Measurements from ENCODE around the gene VENTX.

The VENTX gene

DNA sequence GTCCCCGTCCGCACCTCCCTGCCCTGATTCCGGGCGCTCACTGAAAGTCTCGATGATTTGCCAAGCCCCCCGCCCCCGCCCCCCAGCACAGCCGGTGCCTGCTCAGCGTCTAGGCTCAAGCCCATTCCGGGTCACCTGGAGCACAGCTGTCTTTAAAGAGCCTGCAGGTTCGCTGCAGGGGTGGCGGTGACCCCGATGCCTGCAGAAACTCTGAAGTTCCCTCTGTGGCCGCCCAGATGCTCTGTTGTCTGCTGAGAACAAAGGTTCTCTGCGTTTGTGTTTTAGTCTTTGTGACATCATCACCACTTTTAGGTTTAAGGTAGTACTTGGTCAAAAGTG lies 780 bp downstream of the VENTX start:
- DNase-seq, result no peak

DNA sequence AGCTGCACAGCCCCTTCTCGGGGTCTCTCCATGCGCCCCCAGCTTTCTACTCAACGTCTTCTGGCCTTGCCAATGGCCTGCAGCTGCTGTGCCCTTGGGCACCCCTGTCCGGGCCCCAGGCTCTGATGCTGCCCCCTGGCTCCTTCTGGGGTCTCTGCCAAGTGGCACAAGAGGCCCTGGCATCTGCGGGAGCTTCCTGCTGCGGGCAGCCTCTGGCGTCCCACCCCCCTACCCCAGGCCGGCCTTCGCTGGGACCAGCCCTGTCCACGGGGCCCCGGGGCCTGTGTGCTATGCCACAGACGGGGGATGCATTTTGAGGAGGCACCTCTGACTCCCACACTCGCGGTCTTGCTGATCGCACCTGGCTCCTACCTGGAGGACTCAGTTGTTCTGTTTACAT lies 2.3 kb downstream of the VENTX start:
- DNase-seq, result no peak

DNA sequence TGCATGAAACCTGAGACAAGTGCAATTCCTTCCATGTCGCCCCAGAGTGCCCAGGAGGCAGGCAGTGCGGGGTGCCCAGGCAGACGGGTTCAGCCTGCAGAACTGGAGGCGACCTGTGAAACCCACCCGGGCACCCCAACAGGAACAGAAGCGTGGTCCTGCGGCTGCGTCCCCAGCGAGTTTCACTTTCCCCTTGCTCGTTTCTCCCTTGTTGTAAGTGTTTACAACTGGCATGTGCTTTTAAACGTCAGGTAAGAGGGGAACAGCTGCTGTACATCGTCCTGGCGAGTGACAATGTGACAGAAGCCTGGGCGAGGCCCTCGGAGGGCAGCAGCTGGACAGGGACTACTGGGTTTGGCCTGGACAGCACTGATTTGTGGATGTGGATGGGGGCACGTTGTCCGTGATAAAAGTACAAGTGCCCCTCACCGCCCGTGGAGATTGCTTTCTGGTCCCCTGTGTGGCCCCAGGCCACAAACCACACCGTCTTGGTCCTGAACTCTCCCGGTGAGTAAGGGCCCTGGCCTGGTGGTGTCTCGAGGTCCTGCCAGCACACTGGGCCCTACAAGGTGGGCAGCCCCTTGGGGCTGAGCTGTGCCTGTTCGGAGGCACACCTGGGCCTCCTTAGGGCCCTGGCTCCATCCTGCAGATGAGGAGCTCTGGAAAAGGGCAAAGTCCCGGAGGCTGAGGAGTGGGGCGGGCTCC lies 4.0 kb downstream of the VENTX start:
- DNase-seq, result no peak

DNA sequence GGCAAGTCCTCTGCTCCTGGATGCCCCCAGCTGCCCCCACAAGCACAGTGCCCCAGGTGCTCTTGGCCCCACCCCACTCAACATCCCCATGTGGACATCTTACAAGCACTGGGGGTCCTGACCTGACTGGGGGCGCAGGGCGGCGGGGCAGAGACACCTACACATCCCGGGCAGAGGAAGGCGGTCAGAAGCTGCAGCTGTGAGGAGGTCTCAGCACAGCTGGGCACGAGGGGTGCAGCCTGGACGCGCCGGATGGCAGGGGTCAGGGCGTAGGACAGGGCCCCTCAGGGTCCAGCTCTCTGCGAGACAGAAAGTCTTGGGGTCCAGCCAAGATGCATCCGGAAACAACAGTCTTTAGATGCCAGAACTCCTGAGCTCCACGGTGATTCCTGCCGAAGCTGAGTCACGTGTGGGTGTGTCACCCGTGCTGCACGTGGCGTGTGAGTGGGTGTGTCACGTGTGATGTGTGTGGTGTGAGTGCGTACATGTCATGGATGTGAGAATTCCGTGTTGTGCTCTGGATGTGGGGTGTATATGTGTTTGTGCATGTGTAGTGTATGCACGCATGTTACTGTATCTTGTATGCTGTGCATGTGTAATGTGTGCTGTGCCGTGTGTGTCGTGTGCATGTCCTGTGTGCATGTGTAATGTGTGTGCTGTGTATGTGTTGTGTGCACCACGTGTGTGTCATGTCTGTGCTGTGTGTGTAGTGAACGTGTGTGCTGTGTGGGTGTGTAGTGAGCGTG lies 5.1 kb downstream of the VENTX start:
- DNase-seq, result no peak

DNA sequence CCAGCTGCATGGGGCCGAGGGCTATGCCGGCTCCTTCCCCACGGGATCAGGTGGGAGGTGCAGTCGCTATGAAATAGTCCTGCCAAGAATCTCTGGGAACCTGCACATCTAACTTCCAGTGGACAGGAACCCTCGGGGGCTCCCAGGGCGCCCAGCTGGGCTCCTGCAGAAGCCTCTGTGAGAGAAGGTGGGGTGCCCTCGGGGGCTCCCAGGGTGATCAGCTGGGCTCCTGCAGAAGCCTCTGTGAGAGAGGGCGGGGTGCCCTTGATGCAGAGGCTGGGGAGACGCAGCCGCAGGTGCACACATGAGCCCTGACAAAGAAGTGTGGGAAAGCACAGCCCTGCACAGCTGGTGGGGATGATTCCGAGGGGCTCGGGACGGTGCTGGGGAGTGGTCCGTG lies 5.9 kb downstream of the VENTX start:
- DNase-seq, result no peak

DNA sequence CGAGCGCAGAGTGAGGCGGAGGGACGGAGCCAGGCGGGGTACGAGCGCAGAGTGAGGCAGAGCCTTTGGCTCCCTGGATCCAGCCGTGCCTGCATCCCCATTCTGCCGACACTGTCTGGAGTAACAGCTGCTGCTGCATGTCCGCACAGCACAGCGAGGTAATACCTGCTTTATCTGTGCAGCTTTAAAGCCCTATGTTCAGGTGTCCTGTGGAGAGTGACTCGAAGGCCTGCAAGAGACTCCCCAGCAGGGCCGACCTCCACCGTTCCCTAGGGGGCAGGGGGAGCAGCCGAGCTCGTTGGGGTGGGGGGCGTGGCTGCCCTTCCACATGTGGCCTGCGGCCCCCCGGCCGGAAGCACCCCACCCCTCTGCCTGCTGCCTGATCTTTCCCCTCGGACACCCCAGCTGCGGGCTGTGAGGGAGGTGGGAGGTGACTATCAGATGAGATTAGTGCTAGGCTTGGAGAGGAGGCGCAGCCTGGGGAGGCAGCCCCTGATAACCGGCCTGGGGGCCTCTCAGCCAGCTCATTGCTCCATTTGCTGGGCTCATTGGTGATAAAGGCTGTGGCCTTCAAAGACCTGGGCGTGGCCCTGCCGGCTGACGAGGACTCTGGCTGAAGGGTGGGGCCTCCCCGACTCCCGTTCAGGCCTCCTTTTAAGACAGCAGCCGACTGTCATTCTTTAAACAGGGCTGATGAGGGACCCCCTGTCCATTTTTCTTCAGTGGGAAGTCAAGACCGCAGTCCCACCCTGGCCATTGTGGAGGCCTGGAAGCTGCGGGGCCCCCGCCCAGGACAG lies 8.0 kb downstream of the VENTX start:
- DNase-seq, result no peak

DNA sequence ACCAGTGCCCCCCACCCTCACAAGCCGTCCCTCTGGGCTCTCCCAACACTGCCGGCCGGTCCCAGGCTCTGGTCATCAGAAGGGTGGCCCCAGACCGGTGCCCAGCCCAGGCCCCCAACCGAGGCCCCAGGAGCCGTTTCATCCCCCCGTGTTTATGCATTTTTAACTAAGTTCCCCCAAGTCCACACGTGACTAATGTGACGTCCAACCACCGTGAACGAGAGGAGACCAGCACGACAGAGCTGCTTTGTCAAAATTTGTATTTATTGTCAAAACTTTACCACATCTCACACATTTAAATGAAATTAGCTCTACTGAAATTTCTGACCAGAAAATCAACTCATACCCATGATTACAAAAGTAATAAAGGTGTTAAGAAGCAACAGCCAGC lies 8.6 kb downstream of the VENTX start:
- no peak for DNase-seq

DNA sequence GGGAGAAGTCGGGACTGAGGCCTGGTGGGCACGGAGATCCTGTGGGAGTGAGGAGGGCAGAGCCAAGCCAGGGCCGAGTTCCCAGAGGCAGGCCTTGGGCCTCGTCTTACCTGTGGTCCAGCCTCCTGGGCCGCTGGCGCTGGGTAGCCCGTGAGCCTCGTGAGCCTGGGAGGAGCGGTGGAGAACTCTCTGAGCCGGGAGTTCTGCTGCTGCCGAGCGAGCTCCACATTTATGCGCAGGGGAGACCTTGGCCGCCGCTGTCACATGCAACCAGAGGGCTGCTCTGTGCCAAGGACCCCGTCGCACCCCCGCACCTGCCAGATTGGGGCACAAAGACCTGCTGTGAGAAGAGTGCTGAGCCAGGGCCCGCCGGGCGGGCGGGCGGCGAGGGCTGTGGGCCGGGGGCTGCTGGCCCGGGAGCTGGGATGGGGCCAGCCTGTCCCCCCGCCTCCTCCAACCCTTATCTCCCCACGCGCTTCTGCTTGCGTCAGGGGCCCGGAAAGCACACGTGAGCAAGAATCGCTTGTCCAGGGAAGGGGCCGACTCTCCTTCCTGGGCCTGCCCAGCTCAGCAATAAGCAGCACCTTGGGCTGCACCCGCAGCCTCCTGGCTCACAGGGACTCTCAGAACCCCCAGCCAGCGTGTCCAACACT lies 10.2 kb downstream of the VENTX start:
- DNase-seq, result no peak

DNA sequence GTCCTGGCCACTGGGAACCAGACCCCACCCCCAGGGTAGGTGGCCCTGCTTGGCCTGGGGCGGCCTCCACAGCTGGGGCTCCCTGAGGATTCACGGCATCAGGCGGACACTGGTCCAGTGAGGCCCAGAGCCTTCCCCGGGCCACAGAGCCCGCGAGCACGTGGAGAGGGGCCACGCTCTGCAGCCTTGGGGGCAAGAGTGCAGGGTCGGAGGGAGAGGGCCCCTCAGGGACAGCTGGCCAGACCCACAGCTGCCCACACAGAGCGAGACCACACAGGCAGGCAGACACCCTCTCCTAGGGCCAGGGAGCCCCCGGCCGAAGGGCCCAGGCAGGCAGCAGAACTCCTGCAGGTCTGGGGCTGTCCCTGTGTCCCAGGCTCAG lies 10.7 kb downstream of the VENTX start:
- DNase-seq, result no peak

DNA sequence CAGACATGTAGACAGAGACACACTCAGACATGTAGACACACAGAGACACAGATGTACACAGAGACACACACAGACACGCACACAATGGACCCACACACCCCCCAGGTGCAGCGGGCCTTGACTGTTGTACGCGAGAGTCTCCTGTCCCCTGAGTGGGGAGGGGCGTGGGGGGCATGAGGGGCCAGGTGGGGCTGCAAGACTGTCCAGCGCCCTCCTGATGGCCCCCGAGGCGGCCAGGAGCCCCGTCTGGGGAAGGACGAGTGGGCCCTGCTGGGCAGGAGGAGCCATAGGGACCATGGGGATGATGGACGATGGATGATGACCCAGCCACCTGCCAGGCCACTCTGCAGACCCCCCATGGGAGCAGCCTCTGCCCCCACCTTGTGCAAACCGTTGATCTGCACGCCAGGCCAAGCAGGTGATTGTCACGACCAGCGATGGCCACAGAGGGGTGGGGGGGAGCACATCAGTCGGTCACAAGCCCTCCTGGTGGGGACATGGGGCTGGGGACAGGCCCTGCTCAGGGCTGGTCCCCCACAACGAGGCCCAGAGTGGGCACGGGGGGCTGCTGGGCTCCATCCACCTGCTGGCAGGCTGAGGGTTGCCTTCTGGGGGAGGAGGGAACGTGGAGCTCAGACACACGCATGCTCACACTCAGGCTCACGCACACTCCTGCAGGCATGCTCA lies 11.6 kb downstream of the VENTX start:
- DNase-seq, result no peak

DNA sequence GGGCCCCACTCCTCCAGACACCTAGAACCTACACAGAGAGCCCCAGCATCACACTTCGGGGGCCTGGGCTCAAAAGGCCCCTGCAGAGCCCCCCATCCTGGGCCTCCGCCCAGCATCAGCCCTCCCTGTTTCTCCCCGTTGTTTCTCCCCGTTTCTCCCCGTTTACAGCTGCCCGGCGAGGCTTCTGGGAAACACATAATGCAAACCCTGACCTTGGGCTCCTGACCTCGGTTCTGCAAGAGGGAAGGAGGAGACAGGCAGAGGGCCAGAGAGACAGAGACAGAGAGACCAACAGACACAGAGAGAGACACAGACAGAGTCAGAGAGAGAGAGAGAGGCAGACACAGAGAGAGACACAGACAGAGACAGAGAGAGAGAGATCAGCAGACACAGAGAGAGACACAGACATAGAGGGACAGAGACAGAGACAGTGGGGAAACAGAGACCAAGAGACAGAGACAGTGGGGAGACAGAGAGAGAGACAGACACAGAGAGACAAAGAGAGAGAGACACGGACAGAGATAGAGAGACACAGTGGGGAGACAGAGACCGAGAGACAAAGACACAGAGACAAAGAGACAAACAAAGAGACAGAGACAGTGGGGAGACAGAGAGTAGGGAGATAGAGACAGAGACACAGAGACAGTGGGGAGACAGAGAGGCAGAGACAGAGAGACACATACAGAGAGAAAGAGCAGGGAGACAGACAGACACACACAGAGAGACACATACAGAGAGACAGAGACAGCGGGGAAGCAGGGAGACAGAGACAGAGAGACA lies 12.5 kb downstream of the VENTX start:
- DNase-seq, result no peak

DNA sequence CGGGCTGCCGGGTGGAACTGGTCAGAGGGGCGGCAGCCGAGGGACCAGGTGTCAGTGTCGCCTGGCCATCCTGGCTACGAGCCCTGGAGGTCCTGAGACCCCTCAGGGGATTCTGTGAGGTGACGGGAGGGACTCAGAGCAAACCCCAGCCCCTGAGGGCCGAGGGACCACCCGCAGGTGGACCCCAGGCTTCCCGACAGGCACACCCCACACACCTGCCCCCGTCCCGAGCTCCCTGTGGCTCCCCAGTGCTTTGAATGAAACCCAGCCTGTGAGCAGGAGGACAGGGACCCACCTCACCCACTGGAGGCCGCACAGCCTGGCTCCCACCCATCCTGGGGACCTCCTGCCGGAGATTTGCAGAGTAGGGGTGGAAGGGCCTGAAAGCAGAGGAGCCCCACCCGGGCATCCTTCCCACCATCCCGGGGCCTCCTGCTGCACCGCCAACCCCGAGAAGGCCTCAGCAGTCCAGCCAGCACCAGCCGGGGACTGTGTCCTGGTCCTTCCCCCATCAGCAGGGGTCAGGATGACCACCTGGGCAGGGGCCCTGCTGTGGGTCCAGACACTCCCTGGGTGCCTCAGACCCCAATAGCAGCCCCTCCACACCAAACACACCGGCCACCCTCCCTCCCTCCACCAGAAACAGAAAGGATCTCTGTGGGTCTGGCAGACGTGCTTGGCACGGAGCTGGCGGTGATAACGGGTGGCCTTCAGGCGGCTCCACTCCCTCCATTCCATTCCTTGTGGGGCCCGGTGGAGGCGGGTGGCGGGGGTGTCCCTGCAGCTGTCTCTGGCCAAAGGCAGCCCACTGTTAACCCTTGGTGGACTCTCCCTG lies 13.9 kb downstream of the VENTX start:
- DNase-seq, result no peak

DNA sequence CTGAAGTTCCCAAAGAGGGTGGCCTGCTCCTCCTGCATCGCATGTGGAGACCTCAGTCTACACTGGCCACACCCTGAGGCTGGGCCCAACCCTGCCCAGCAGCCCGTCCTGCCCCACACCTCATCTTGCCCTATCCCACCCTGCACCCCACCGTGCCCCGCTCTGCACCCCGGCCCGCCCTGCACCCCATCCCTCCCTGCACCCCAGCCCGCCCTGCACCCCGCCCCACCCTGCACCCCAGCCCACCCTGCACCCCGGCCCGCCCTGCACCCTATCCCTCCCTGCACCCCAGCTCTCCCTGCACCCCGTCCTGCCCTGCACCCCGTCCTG lies 14.5 kb downstream of the VENTX start:
- DNase-seq, result no peak

DNA sequence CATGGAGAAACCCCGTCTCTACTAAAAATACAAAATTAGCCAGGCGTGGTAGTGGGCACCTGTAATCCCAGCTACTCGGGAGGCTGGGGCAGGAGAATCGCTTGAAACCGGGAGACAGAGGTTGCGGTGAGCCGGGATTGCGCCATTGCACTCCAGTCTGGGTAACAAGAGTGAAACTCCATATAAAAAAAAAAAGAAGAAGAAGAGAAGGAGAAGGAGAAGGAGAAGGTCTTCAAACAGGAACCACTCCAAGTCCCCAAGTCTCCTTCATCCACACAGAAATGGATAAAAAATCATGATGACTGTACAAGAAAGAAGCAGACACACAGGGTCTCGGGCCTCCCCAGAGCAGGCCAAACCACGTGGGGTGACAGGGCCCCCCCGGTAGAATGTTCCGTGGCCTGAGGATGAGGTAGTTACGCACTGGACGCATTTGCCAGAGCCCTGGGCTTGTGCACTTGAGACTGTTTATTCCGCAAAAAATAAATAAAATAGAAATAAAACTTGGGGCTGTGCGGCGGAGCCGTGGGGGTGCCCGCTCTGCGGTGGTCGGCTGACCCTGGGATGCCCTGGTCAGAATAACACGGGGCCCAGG lies 15.8 kb downstream of the VENTX start:
- no peak for DNase-seq

DNA sequence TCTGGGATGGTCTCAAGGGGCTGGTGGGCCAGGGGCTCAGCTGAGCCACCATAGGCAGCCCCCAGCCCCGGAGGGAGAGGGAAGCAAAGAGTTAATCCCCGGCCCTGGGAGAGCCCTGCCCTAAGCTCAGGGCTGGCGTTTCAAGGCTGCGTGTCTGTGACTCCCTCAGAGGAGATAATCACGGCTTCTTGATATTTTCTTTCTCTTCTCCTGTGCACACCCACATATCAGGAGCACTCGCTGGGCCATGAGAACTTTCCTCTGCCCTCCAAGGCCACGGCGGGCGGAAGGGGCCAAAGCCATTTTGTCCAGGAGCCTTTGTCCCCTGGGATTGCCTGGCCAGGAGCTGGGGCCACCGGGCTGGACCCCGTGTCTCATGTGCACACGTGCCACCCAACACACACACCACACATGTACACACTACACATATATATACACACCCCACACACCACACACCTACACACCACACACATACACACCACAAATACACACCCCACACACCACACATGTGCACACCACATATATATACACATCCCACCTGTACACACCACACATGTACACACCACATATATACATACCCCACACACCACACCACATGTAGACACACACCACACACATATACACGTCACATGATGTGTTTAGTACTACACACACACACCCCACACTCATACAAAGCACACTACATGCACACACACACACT lies 16.9 kb downstream of the VENTX start:
- DNase-seq, result no peak

DNA sequence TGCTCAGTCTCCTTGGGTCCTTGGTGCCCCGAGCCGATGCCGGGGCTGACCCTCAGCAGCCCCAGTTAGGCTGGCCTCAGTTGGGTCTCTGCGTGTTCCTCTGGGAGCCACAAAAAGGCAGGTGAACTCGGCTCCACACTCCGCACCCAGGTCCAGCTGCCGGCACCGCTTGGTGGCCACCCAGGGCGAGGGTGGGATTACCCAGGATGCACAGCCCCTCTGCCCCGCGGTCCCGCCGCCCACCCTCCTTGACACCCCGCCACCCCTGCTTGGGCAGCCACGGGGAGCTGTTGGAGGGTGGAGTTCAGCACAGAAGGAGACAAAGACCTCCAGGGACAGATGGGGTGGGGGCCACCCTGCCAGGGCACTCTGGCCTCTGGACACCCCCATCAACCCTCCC lies 17.7 kb downstream of the VENTX start:
- no peak for DNase-seq

DNA sequence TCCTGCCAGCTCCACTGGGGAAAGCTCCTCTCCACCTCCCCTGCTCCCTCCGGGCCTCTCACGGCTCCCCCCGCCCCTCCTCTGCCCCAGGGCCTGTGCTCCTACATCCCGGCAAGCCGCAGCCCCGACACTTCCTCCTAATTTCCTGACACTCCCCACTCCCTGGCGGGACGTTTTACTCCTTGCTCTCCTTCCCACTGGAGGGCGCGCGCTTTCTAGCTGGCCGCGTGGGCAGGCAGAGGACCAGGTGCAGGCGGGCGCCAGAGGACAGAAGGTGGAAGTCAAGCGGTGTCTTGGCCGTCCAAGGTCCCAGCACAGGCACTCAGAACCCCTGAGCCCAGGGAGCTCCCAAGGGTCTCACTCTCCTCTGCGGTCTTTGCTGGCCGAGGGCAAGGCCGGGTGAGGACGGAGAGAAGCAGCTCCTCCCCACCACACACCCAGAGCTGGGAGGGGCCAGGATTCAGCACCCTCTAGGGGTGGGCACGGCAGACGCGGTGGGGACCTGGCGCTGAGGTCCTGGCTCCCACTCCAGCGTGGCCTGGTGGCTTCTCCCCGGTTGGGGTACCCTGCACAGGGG lies 19.9 kb downstream of the VENTX start:
- no peak for DNase-seq

DNA sequence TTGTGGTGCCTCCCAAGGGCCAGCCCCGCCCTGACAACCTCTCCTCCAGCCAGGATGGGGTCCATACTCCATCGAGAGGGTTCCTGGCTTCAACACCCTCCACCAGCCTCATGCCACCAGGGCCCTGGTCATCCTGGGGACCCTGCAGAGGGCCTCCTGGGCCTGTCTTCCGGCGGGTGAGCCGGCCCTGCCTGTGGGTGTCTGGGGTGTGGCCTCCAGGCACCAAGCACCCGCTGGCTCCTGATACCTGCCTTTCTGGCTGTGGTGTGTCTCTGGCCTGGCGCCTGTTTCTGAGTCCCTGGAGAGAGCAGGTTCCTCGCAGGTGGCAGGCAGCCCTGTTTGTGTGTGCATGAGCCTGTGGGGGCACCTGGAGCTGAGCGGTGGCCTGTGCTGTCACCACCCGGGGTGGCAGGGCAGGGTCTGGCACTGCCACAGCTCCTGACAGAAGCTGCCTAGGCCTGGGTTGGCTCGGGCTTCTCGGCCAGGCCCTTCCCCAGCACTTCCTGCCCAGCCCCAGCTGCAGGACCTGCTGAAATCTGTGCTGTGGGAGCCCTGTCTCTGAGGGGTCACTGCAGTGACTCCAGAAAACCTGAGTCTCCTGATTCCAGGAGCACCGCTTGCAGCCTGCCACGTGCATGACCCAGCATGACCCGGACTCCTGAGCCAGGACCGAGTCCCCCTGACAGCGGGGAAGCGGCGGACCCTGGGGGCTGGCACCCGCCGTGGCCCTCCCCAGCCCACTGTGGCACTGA lies 20.6 kb downstream of the VENTX start:
- no peak for DNase-seq
